A549 (cell line): ENCODE data around the gene GIMAP5. TPM values are rescaled to one million over a fixed set of nuclear protein-coding genes. Genes with fewer than 3 reads are reported as not detected.

Source experiments
- ATAC-seq, 2 experiments: fragments of 200-7000 bp in 1 of 2; fragments of >200 bp in 1 of 2; cut with Nextera tagmentation in 1 of 2; cut with Tn5 transposase in 1 of 2; 3 replicates each; pipeline versions ENCODE4 v1.8.0 to v1.9.1; 2018 to 2020; ENCODE audit warnings: mild to moderate bottlenecking in 1 of 2, moderate library complexity in 1 of 2
- CTCF ChIA-PET: fragments of 300-600 bp; sonication (Branson Sonifier 250); formaldehyde crosslinking; extraction: SDS; loops from one replicate; lab custom pipeline; 2021; ENCODE audit warnings: antibody characterized with exemption, inconsistent platforms; lab: Yijun Ruan, JAX
- POLR2A ChIA-PET: fragments of 350-600 bp; formaldehyde crosslinking; extraction: SDS; loops from one replicate; lab custom pipeline; 2021; ENCODE audit warnings: antibody characterized with exemption, inconsistent platforms; lab: Yijun Ruan, JAX
- DNase-seq, 2 experiments: peaks; one replicate each; pipeline versions ENCODE4 v3.0.0 to v3.0.0-alpha.2; 2011 to 2016; ENCODE audit warnings: low read depth in 1 of 2, low spot score in 1 of 2
- FAIRE-seq: peaks from 2 replicates; lab custom pipeline; 2011; peaks lifted over from hg19 to GRCh38; lab: Jason Lieb, UNC
- H3K27ac ChIP-seq, 2 experiments: fragments of >200 bp; sonication (Bioruptor Twin); formaldehyde crosslinking; 3 replicates each; pipeline ENCODE4 v1.5.1; 2016 to 2017
- H3K4me1 ChIP-seq: fragments of >200 bp; sonication (Bioruptor Twin); formaldehyde crosslinking; 3 replicates; pipeline ENCODE4 v1.6.1; 2016
- H3K4me2 ChIP-seq: fragments of >200 bp; sonication (Bioruptor Twin); formaldehyde crosslinking; 3 replicates; pipeline ENCODE4 v1.6.1; 2016
- H3K4me3 ChIP-seq: fragments of >200 bp; sonication (Bioruptor Twin); formaldehyde crosslinking; 3 replicates; pipeline ENCODE4 v1.5.1; 2016
- H3K9me3 ChIP-seq: fragments of >200 bp; sonication (Bioruptor Twin); formaldehyde crosslinking; 3 replicates; pipeline ENCODE4 v1.6.1; 2016
- CBX2 ChIP-seq: fragments of 200-600 bp; sonication (generic); IDR thresholded peaks from 2 replicates; pipeline ENCODE4 v1.6.1; 2016; ENCODE audit warnings: low read depth, mild to moderate bottlenecking, borderline replicate concordance
- CHD4 ChIP-seq: fragments of 200-600 bp; sonication (generic); IDR thresholded peaks from 2 replicates; pipeline ENCODE4 v1.6.1; 2016; ENCODE audit warnings: antibody characterized with exemption, mild to moderate bottlenecking, borderline replicate concordance
- CTCF ChIP-seq: fragments of >200 bp; sonication (Bioruptor Twin); formaldehyde crosslinking; IDR thresholded peaks from 3 replicates; pipeline ENCODE4 v1.5.1; 2016
- E2F6 ChIP-seq: IDR thresholded peaks from 2 replicates; pipeline ENCODE4 v1.6.1; 2012; ENCODE audit warnings: low read depth, borderline replicate concordance
- EHMT2 ChIP-seq: fragments of 200-600 bp; sonication (generic); IDR thresholded peaks from 2 replicates; pipeline ENCODE4 v1.6.1; 2016; ENCODE audit warnings: antibody characterized with exemption, low read depth, mild to moderate bottlenecking, moderate library complexity
- ELK1 ChIP-seq: fragments of 150-350 bp; IDR thresholded peaks from 2 replicates; pipeline ENCODE4 v1.6.1; 2014; ENCODE audit warnings: low read depth, mild to moderate bottlenecking, low read length
- EP300 ChIP-seq, 2 experiments: fragments of >200 bp; sonication (Bioruptor Twin); formaldehyde crosslinking; IDR thresholded peaks; 2 replicates in 1 of 2; 3 replicates in 1 of 2; pipeline ENCODE4 v1.6.1; 2016 to 2017
- FOSB ChIP-seq: fragments of 250-450 bp; sonication (Bioruptor Pico); IDR thresholded peaks from 2 replicates; pipeline ENCODE4 v1.5.0; 2020; ENCODE audit warnings: mild to moderate bottlenecking, moderate library complexity
- FOSL2 ChIP-seq, 2 experiments: fragments of 450-650 bp in 1 of 2; fragments of >200 bp in 1 of 2; sonication (Bioruptor Twin) in 1 of 2; formaldehyde crosslinking; IDR thresholded peaks; 2 replicates each; pipeline versions ENCODE4 v1.5.0 to v1.6.1; 2016 to 2020; ENCODE audit warnings: mild to moderate bottlenecking in 1 of 2, moderate library complexity in 1 of 2
- HMGXB4 ChIP-seq: fragments of 250-450 bp; sonication (Bioruptor Pico); IDR thresholded peaks from 2 replicates; pipeline ENCODE4 v1.5.0; 2021; ENCODE audit warnings: mild to moderate bottlenecking, moderate library complexity, borderline replicate concordance
- HOXB13 ChIP-seq: fragments of 250-450 bp; sonication (Bioruptor Pico); IDR thresholded peaks from 2 replicates; pipeline ENCODE4 v1.5.0; 2020; ENCODE audit warnings: low read depth, mild to moderate bottlenecking, moderate library complexity
- HOXB5 ChIP-seq: fragments of 250-450 bp; sonication (Bioruptor Pico); IDR thresholded peaks from 2 replicates; pipeline ENCODE4 v1.5.0; 2020; ENCODE audit warnings: mild to moderate bottlenecking, moderate library complexity
- KDM1A ChIP-seq: fragments of 200-600 bp; sonication (generic); IDR thresholded peaks from 2 replicates; pipeline ENCODE4 v1.6.1; 2016; ENCODE audit warnings: low read depth, mild to moderate bottlenecking
- MAFK ChIP-seq: fragments of 450-650 bp; IDR thresholded peaks from 2 replicates; pipeline ENCODE4 v1.6.1; 2014; ENCODE audit not compliant: partially characterized antibody
- POLR2A ChIP-seq: IDR thresholded peaks from 2 replicates; pipeline ENCODE4 v1.6.1; 2012; ENCODE audit warnings: mild to moderate bottlenecking, low read length
- RAD21 ChIP-seq, 2 experiments: fragments of >200 bp in 1 of 2; sonication (Bioruptor Twin) in 1 of 2; formaldehyde crosslinking in 1 of 2; IDR thresholded peaks in 1 of 2; conservative IDR thresholded peaks in 1 of 2; 2 replicates in 1 of 2; 3 replicates in 1 of 2; pipeline ENCODE4 v1.6.1; 2012 to 2018; ENCODE audit warnings: inconsistent platforms in 1 of 2
- RCOR1 ChIP-seq: fragments of 150-350 bp; IDR thresholded peaks from 2 replicates; pipeline ENCODE4 v1.6.1; 2014; ENCODE audit warnings: antibody characterized with exemption, low read length, low read depth
- SREBF2 ChIP-seq: fragments of 450-650 bp; IDR thresholded peaks from 2 replicates; pipeline ENCODE4 v1.6.1; 2014; ENCODE audit warnings: mild to moderate bottlenecking, moderate library complexity
- ZSCAN20 ChIP-seq: fragments of 250-450 bp; sonication (Bioruptor Pico); IDR thresholded peaks from 2 replicates; pipeline ENCODE4 v1.8.0; 2022; ENCODE audit warnings: mild to moderate bottlenecking, moderate library complexity
- WGBS: methylation state at CpG from one replicate; pipeline ENCODE4 v1.1.6; 2017; ENCODE audit errors: missing lambda C conversion rate; 5-methylcytosine and 5-hydroxymethylcytosine counted together
- polyA plus RNA-seq, 4 experiments: library from polyadenylated mRNA; depleted of rRNA in 3 of 4; stranded (reverse); fragments of >200 nt; fragmentation: RNase III in 1 of 4; extraction: RNeasy Plus Mini Kit Qiagen cat#74134 plus additional on column Dnase treatment in 1 of 4; gene quantifications; 2 replicates in 3 of 4; 3 replicates in 1 of 4; pipeline ENCODE4 v1.2.3, GENCODE V29; 2011 to 2017

Gene GIMAP5
- polyA plus RNA-seq, 2 of the 4 experiments (the other 2 are of a cell fraction): not detected

GRCh38 chr7:150756858-150757257, 19.6 kb downstream of the GIMAP5 start:
- Histone ChIP-seq H3K4me2 (no peak overlapping the region), H3K9me3 (no peaks in the 10 kb centered on the region), H3K4me1 (no peaks in the 10 kb centered on the region), H3K27ac (no peak overlapping the region), H3K4me3 (no peak overlapping the region)
- ATAC-seq (no peak; a peak in 1 of 6 replicates), DNase-seq (no peak), FAIRE-seq (no peak)
- 18% methylated on average over 1 of the region's 1 CpG for WGBS
- TF ChIP-seq HMGXB4 (no peak), HOXB5 (CRISPR knock-in tag) (no peak), E2F6 (no peak), HOXB13 (CRISPR knock-in tag) (no peak), EHMT2 (no peak), MAFK (no peak), RAD21 (conservative IDR thresholded peaks at IDR 0.05 in 1 of 2, IDR thresholded peaks at IDR 0.05 in 1 of 2) (peak in 1 of 2 experiments; percentile 24; a peak in 1 of 5 replicates), ELK1 (no peak), RCOR1 (no peak), ZSCAN20 (CRISPR knock-in tag) (no peak), KDM1A (no peak), CTCF (peak; percentile 19; the same call in 2 of the 3 replicates), SREBF2 (no peak), EP300 (IDR thresholded peaks at IDR 0.05) (no peak), CHD4 (no peak), FOSL2 (IDR thresholded peaks at IDR 0.05) (no peak), FOSL2 (CRISPR knock-in tag; IDR thresholded peaks at IDR 0.05) (no peak)
- POLR2A ChIA-PET: no interaction called here
- CTCF ChIA-PET: no interaction called here

- DNase-seq (no peak), FAIRE-seq (no peak)
- Histone ChIP-seq H3K4me2 (no peak overlapping the region), H3K9me3 (no peaks in the 10 kb centered on the region), H3K4me1 (no peaks in the 10 kb centered on the region)
- 3% methylated on average over 1 of the region's 1 CpG for WGBS
- POLR2A ChIA-PET: no interaction called here
- no peak for TF ChIP-seq FOSB (CRISPR knock-in tag)
- no peak for TF ChIP-seq KDM1A
- no peak for TF ChIP-seq MAFK
- TF ChIP-seq POLR2A: no peak
- TF ChIP-seq, all 56 proteins: peak for 0
- CTCF ChIA-PET: interaction anchor here (0.5 to 1.2 kb wide), 2 partner anchors 18 to 310 kb away, joined by 3 to 4 read pairs; no protein-coding TSS in a partner anchor
- ATAC-seq: no peak
- Histone ChIP-seq H3K4me3 (no peak overlapping the region), H3K27ac (no peak overlapping the region)
Observed at GRCh38 chr7:150759479-150759878, 22.3 kb downstream of the GIMAP5 start.

- TF ChIP-seq CBX2: no peak
- H3K4me2 ChIP-seq: no peak overlapping the region
- no peaks in the 10 kb centered on the region for H3K9me3 ChIP-seq
- H3K4me1 ChIP-seq: no peaks in the 10 kb centered on the region
- POLR2A ChIA-PET: no interaction called here
- no peak overlapping the region for H3K4me3 ChIP-seq
- DNase-seq: no peak
- no peak overlapping the region for H3K27ac ChIP-seq
- CTCF ChIA-PET: no interaction called here
- no peak for ATAC-seq
- FAIRE-seq: no peak
Observed at GRCh38 chr7:150766334-150766709, 29.1 kb downstream of the GIMAP5 start.
